ENCODE results near the gene SPATC1L. TPM values are rescaled to one million over a fixed set of nuclear protein-coding genes. Genes with fewer than 3 reads are reported as not detected.

The SPATC1L gene
- total and polyA plus RNA-seq, 2 donors (not counting 3 experiments of a cell fraction or from before 2014, with no cell fraction given) = 11.5 to 15.3 TPM

DNA sequence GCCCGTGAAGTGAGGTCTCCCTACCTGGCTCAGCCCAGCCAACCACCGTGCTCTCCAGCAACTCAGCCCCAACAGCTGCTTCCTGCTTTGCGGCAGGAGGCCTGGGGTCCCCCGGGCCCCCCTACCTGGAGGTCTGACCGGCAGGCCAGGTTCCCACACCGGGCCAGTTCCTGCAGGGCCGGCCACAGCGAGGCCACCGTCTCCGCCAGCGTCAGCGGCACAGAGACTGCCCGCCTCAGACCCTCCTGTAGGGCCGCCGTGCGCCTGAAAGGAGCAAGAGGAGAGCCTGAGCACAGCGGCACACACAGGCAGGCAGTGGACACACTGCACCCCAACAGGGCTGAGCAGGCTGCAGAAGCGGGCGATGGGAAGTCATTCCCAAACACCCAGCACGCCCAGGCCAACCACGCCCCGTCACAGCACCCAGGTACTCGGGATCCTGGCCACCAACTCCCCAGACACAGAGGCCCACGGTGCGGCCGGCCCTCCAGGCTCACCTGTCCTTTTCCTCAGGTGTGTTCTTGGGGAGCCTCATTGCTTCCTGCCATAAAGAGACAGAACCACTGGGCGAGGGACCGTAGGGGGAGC, 45.8 kb downstream of the SPATC1L start:
- TF ChIP-seq FOS (IDR thresholded peaks at IDR 0.05; ENCODE audit: borderline replicate concordance, insufficient read depth, low read length) (no peak), EZH2 (IDR thresholded peaks at IDR 0.05; ENCODE audit: borderline replicate concordance, low read depth, low read length, severe bottlenecking) (no peak), MYC (IDR thresholded peaks at IDR 0.05; ENCODE audit: low read depth, low read length) (no peak), GATA2 (IDR thresholded peaks at IDR 0.05; ENCODE audit: insufficient read depth, insufficient read length, low read depth, low read length) (no peak), POLR2AphosphoS5 (IDR thresholded peaks at IDR 0.05; ENCODE audit: insufficient read depth, low read depth, low read length) (no peak), JUN (IDR thresholded peaks at IDR 0.05; ENCODE audit: borderline replicate concordance, insufficient read depth, insufficient read length, low read depth) (no peak), POLR2A (IDR thresholded peaks at IDR 0.05; ENCODE audit: low read depth, low read length) (no peak)
- TF ChIP-seq, protein P1, sequence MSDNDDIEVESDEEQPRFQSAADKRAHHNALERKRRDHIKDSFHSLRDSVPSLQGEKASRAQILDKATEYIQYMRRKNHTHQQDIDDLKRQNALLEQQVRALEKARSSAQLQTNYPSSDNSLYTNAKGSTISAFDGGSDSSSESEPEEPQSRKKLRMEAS (IDR thresholded peaks at IDR 0.05; ENCODE audit: insufficient read depth, insufficient read length) = no peak
- TF ChIP-seq, protein P2, sequence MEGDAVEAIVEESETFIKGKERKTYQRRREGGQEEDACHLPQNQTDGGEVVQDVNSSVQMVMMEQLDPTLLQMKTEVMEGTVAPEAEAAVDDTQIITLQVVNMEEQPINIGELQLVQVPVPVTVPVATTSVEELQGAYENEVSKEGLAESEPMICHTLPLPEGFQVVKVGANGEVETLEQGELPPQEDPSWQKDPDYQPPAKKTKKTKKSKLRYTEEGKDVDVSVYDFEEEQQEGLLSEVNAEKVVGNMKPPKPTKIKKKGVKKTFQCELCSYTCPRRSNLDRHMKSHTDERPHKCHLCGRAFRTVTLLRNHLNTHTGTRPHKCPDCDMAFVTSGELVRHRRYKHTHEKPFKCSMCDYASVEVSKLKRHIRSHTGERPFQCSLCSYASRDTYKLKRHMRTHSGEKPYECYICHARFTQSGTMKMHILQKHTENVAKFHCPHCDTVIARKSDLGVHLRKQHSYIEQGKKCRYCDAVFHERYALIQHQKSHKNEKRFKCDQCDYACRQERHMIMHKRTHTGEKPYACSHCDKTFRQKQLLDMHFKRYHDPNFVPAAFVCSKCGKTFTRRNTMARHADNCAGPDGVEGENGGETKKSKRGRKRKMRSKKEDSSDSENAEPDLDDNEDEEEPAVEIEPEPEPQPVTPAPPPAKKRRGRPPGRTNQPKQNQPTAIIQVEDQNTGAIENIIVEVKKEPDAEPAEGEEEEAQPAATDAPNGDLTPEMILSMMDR (IDR thresholded peaks at IDR 0.05; ENCODE audit: extremely low read depth in 1 of 2, insufficient read depth in 1 of 2, low read depth in 1 of 2, low read length in 2 of 2) = no peak
- no peak overlapping the region for H2AFZ ChIP-seq (ENCODE audit: low read depth, low read length)
- CTCF ChIA-PET = interaction anchor here (1.0 kb wide), 1 partner anchor 10 kb away, joined by 3 read pairs; no protein-coding TSS in a partner anchor
- no peak overlapping the region for H3K4me2 ChIP-seq (ENCODE audit: insufficient read depth, low read length)
- no peak overlapping the region for H3K9ac ChIP-seq (replicated peaks; ENCODE audit: extremely low read depth, insufficient read depth, low read length)
- H3K27me3 ChIP-seq (ENCODE audit: control insufficient read depth in 2 of 2, insufficient read depth in 2 of 2, low read length in 2 of 2) = peaks cover 0 to 4% of the 10 kb centered on the region in 2 experiments
- H3K9me3 ChIP-seq (replicated peaks; ENCODE audit: control insufficient read depth, insufficient read depth, low read length) = no peaks in the 10 kb centered on the region
- no peaks in the 10 kb centered on the region for H3K36me3 ChIP-seq (ENCODE audit: control insufficient read depth in 2 of 2, extremely low read depth in 1 of 2, insufficient read depth in 2 of 2, low read length in 2 of 2)
- no peaks in the 10 kb centered on the region for H4K20me1 ChIP-seq (replicated peaks; ENCODE audit: control insufficient read depth, extremely low read depth, insufficient read depth, low read length)
- dilution Hi-C loops (cut with MboI; ENCODE audit: extremely low pct_ligation_motif_present, low sequenced_read_pairs) = no loop called here
- H3K4me3 ChIP-seq (replicated peaks in 1 of 3; ENCODE audit: insufficient read depth in 1 of 3, low read depth in 1 of 3, low read length in 3 of 3) = no peak overlapping the region
- no peak for DNase-seq (ENCODE audit: low read depth, low spot score)
- POLR2A ChIA-PET = no interaction called here
- no peak overlapping the region for H3K27ac ChIP-seq (ENCODE audit: insufficient read depth, low read depth, low read length)
- no TSS peak for BruUV-seq (replicated peaks)
- no peaks in the 10 kb centered on the region for H3K9me1 ChIP-seq (replicated peaks; ENCODE audit: control insufficient read depth, extremely low read depth, insufficient read depth, low read length)
- no peaks in the 10 kb centered on the region for H3K4me1 ChIP-seq (ENCODE audit: control insufficient read depth, extremely low read depth, insufficient read depth, low read length)
- FAIRE-seq = no peak
- H3K79me2 ChIP-seq (ENCODE audit: control insufficient read depth, insufficient read depth, low read length) = no peaks in the 10 kb centered on the region
- intact Hi-C loops (cut with micrococcal nuclease) = no loop called here
